ENCODE data around the gene ZNF593. TPM values are rescaled to one million over a fixed set of nuclear protein-coding genes. Genes with fewer than 3 reads are reported as not detected.

ZNF593 gene
- total and polyA plus RNA-seq, 2 donors (not counting 1 experiment from before 2014, with no cell fraction given): 10.7 to 60.0 TPM

DNA sequence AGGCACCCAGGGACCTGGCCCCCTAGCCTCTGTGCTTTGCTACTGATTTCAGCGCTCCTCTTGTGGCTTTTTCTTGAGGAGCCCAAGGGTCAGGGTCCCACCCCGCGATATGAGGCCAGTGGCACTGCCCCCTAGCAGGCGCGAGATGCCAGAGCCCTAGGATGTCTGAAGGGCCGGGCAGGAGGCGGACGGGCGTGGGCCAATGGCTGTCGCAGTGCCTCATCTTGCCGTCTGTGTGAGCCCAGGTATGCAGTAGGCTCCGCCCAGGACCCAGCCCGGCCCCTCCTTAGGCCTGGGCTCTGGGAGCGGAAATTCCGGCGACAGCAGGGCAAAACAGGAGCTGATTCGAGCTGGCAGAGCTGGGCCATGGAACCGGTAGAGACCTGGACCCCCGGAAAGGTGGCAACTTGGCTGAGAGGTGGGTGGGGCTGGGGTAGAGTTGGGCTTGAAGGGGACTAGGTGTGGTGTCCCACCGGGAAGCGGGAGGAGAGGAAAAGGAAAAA, 7.5 kb downstream of the ZNF593 start, which contains the start of gene CNKSR1:
CNKSR1 (plus strand) TSS at position 310 of the 503 bp plus-strand sequence; CDS start at position 367, 57 bp downstream.
- H3K4me3 Mint-ChIP-seq: no peak within 1 kb of the TSS
- no peaks in the 10 kb centered on the region for H3K4me1 ChIP-seq (ENCODE audit: control insufficient read depth in 2 of 2, insufficient read depth in 2 of 2, low read length in 2 of 2)
- no peaks in the 10 kb centered on the region for H3K9me3 ChIP-seq (ENCODE audit: control extremely low read depth in 1 of 3, control insufficient read depth in 2 of 3, insufficient read depth in 1 of 3, low read length in 2 of 3)
- no peak within 1 kb of the TSS for H3K9ac ChIP-seq (ENCODE audit: low read length)
- H3K79me2 ChIP-seq (ENCODE audit: control insufficient read depth, insufficient read depth, low read length): no peaks in the 10 kb centered on the region
- no peaks in the 10 kb centered on the region for H3K4me1 Mint-ChIP-seq
- TF ChIP-seq, protein P1, sequence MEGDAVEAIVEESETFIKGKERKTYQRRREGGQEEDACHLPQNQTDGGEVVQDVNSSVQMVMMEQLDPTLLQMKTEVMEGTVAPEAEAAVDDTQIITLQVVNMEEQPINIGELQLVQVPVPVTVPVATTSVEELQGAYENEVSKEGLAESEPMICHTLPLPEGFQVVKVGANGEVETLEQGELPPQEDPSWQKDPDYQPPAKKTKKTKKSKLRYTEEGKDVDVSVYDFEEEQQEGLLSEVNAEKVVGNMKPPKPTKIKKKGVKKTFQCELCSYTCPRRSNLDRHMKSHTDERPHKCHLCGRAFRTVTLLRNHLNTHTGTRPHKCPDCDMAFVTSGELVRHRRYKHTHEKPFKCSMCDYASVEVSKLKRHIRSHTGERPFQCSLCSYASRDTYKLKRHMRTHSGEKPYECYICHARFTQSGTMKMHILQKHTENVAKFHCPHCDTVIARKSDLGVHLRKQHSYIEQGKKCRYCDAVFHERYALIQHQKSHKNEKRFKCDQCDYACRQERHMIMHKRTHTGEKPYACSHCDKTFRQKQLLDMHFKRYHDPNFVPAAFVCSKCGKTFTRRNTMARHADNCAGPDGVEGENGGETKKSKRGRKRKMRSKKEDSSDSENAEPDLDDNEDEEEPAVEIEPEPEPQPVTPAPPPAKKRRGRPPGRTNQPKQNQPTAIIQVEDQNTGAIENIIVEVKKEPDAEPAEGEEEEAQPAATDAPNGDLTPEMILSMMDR (IDR thresholded peaks at IDR 0.05): no peak
- no peak for TF ChIP-seq EZH2 (IDR thresholded peaks at IDR 0.05; ENCODE audit: borderline replicate concordance, insufficient read depth, low read depth, low read length, poor library complexity, severe bottlenecking)
- no peaks in the 10 kb centered on the region for H3K9me3 Mint-ChIP-seq (ENCODE audit: insufficient read depth)
- intact Hi-C loops (cut with micrococcal nuclease): no loop called here
- H3K27me3 ChIP-seq (replicated peaks in 1 of 4; ENCODE audit: control extremely low read depth in 1 of 4, control insufficient read depth in 3 of 4, insufficient read depth in 4 of 4, low read length in 3 of 4): no peaks in the 10 kb centered on the region
- DNase-seq (no peak), ATAC-seq (ENCODE audit: low read depth) (no peak)
- no peak within 1 kb of the TSS for H3K4me3 ChIP-seq (ENCODE audit: control extremely low read depth in 1 of 5, extremely low read depth in 1 of 5, insufficient read depth in 1 of 5, low read depth in 2 of 5, low read length in 4 of 5)
- no peaks in the 10 kb centered on the region for H4K20me1 ChIP-seq (ENCODE audit: control insufficient read depth, insufficient read depth, low read length, poor library complexity, severe bottlenecking)
- WGBS (ENCODE audit: insufficient coverage): 62% methylated on average over 20 of the region's 21 CpGs
- ChIA-PET CTCF (no interaction called here), POLR2A (no interaction called here)
- no peak within 1 kb of the TSS for H3K27ac ChIP-seq (ENCODE audit: low read length in 2 of 2)
- no peak within 1 kb of the TSS for H2AFZ ChIP-seq (ENCODE audit: insufficient read depth, low read depth, low read length, poor library complexity, severe bottlenecking)
- no peak within 1 kb of the TSS for H3K27ac Mint-ChIP-seq
- H3K4me2 ChIP-seq (replicated peaks; ENCODE audit: low read depth, low read length, poor library complexity, severe bottlenecking): no peak within 1 kb of the TSS
- no peaks in the 10 kb centered on the region for H3K27me3 Mint-ChIP-seq
- H3K36me3 ChIP-seq (replicated peaks in 1 of 2; ENCODE audit: control extremely low read depth in 1 of 2, control insufficient read depth in 1 of 2, extremely low read depth in 1 of 2, insufficient read depth in 2 of 2, low read length in 1 of 2): no peaks in the 10 kb centered on the region

DNA sequence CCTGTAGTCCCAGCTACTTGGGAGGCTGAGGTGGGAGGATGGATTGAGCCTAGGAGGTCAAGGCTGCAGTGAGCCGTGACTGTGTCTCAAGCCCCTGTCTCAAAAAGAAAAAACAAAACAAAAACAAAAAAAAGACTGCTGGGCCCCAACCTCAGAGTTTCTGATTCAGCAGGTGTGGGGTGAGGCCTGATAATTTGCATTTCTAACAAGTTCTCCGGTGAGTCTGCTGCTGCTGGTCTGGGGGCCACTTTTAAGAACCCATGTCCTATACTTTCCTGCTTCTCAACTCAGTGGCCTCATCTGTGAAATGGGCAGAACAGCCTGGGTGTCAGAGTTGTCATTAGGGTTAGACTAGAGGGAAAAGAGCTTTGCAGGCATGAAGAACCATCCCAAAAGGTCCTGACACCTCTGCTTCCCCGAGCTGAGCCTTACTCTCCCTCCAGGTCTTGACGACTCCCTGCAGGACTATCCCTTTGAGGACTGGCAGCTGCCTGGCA, 10.3 kb downstream of the ZNF593 start:
- no peaks in the 10 kb centered on the region for H3K27me3 Mint-ChIP-seq

More for the DNA sequence above, 10.3 kb downstream of the ZNF593 start:
- H3K4me3 ChIP-seq (ENCODE audit: control extremely low read depth in 1 of 5, extremely low read depth in 1 of 5, insufficient read depth in 1 of 5, low read depth in 2 of 5, low read length in 4 of 5): no peak overlapping the region
- Mint-ChIP-seq H3K27ac (no peak overlapping the region), H3K4me1 (no peaks in the 10 kb centered on the region), H3K4me3 (no peak overlapping the region), H3K9me3 (ENCODE audit: insufficient read depth) (no peaks in the 10 kb centered on the region)
- POLR2A ChIA-PET: no interaction called here
- H3K4me1 ChIP-seq (ENCODE audit: control insufficient read depth in 2 of 2, insufficient read depth in 2 of 2, low read length in 2 of 2): no peaks in the 10 kb centered on the region
- no peaks in the 10 kb centered on the region for H3K27me3 ChIP-seq (replicated peaks in 1 of 4; ENCODE audit: control extremely low read depth in 1 of 4, control insufficient read depth in 3 of 4, insufficient read depth in 4 of 4, low read length in 3 of 4)
- H3K79me2 ChIP-seq (ENCODE audit: control insufficient read depth, insufficient read depth, low read length): no peaks in the 10 kb centered on the region
- intact Hi-C loops (cut with micrococcal nuclease): no loop called here
- H3K4me2 ChIP-seq (replicated peaks; ENCODE audit: low read depth, low read length, poor library complexity, severe bottlenecking): no peak overlapping the region
- no peaks in the 10 kb centered on the region for H3K36me3 ChIP-seq (replicated peaks in 1 of 2; ENCODE audit: control extremely low read depth in 1 of 2, control insufficient read depth in 1 of 2, extremely low read depth in 1 of 2, insufficient read depth in 2 of 2, low read length in 1 of 2)
- CTCF ChIA-PET: interaction anchor here (0.6 to 1.5 kb wide), 2 partner anchors 239 to 536 kb away, joined by 3 read pairs; no protein-coding TSS in a partner anchor
- no peak overlapping the region for H3K27ac ChIP-seq (ENCODE audit: low read length in 2 of 2)
- no peaks in the 10 kb centered on the region for H3K9me3 ChIP-seq (ENCODE audit: control extremely low read depth in 1 of 3, control insufficient read depth in 2 of 3, insufficient read depth in 1 of 3, low read length in 2 of 3)
- TF ChIP-seq EZH2 (IDR thresholded peaks at IDR 0.05; ENCODE audit: borderline replicate concordance, insufficient read depth, low read depth, low read length, poor library complexity, severe bottlenecking): no peak
- TF ChIP-seq, protein P1 (IDR thresholded peaks at IDR 0.05): no peak
- ATAC-seq (ENCODE audit: low read depth) (no peak), DNase-seq (no peak)
- no peak overlapping the region for H3K9ac ChIP-seq (ENCODE audit: low read length)
- no peaks in the 10 kb centered on the region for H4K20me1 ChIP-seq (ENCODE audit: control insufficient read depth, insufficient read depth, low read length, poor library complexity, severe bottlenecking)
- no peak overlapping the region for H2AFZ ChIP-seq (ENCODE audit: insufficient read depth, low read depth, low read length, poor library complexity, severe bottlenecking)
- 75% methylated on average over 3 of the region's 4 CpGs for WGBS (ENCODE audit: insufficient coverage)
